HFF-Myc (cell line): Measurements from ENCODE around the gene CISD1.

Experiments
- DNase-seq: peaks from one replicate; pipeline ENCODE4 v3.0.0-alpha.2; 2011; ENCODE audit warnings: low read depth; ENCODE audit errors: extremely low read depth
- H3K4me3 ChIP-seq: replicated peaks from 2 replicates; pipeline ENCODE4 v1.5.1; 2011; ENCODE audit warnings: low read depth, mild to moderate bottlenecking, control low read depth, low read length
- CTCF ChIP-seq: IDR thresholded peaks from 2 replicates; pipeline ENCODE4 v1.5.1; 2012; ENCODE audit warnings: mild to moderate bottlenecking, low read depth, low read length, control low read depth; ENCODE audit errors: missing control alignments

Gene CISD1

DNA sequence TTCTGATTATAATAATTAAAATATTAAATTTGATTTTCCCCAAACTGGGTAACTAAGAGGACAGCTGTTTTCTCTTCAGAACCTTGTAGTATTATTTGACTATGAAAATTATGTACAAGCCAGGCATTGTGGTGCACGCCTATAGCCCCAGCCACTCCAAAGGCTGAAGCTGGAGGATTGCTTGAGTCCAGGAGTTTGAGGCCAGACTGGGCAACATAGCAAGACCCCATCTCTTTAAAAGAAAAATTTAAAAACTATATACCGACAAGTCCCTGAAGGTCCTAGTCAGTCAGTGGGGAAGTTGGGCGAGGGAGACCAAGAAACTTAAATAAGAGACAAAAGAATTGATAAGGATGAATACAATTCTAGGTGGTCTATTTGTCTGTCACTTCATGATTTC lies 38.7 kb downstream of the CISD1 start:
- TF ChIP-seq CTCF = no peak
- no peak overlapping the region for H3K4me3 ChIP-seq
- DNase-seq = no peak

- H3K4me3 ChIP-seq = no peak overlapping the region
- no peak for DNase-seq
- no peak for TF ChIP-seq CTCF
These were observed 42.1 kb downstream of the CISD1 start for GRCh38 chr10:58311026-58311425.

- H3K4me3 ChIP-seq = no peak overlapping the region
- TF ChIP-seq CTCF = no peak
- no peak for DNase-seq
These were observed 47.9 kb downstream of the CISD1 start for GRCh38 chr10:58316874-58317273.

- no peak for DNase-seq
- no peak overlapping the region for H3K4me3 ChIP-seq
- TF ChIP-seq CTCF = no peak
These were observed 49.4 kb downstream of the CISD1 start for GRCh38 chr10:58318346-58318745.

DNA sequence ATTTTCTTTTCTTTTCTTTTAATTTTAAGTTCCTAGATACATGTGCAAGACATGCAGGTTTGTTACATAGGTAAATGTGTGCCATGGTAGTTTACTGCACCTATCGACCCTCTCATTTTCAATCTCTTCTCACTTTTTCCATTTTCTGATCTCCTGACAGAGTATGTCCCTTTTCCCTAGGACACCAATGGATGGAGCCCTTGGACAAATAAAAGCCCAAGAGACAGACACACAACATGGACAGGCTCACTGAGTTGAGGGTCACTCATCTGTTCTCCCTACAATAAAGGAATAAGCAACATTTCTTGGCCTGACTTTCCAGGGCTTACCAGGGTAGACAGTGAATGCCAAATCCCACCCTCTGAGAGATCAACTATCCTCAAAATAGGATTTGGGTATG lies 50.6 kb downstream of the CISD1 start:
- H3K4me3 ChIP-seq = no peak overlapping the region
- no peak for TF ChIP-seq CTCF
- DNase-seq = no peak

DNA sequence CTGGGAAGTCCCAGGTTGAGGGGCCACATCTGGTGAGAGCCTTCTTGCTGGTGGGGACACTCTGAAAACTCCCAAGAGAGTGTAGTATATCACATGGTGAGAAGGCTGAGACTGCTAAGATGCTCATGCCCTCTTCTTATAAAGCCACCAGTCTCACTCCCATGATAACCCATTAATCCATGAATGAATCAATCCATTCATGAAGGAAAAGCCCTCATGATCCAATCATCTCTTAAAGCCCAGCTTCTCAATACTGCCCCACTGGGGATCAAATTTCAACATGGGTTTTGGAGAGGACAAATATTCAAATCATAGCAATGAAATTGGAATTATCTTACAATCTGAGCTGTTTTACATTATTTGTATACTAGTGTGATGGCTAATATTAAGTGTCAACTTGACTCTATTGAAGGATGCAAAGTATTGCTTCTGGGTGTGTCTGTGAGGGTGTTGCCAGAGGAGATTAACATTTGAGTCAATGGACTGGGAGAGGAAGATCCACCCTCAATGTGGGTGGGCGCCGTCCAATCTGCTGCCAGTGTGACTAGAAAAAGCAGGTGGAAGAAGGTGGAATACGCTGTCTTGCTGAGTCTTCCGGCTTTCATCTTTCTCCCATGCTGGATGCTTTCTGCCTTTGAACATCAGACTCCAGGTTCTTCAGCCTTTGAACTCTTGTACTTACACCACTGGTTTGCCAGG lies 51.5 kb downstream of the CISD1 start:
- H3K4me3 ChIP-seq = no peak overlapping the region
- TF ChIP-seq CTCF = no peak
- no peak for DNase-seq
